ENCODE results near the gene YPEL3.

- TF ChIP-seq POLR2A (IDR thresholded peaks at IDR 0.05; ENCODE audit: low read depth): no peak
- no peak for TF ChIP-seq CTCF (IDR thresholded peaks at IDR 0.05)
- TF ChIP-seq EP300 (IDR thresholded peaks at IDR 0.05): no peak
Measured at GRCh38 chr16:30124985-30125379, 29.0 kb upstream of the YPEL3 start.

Data from esophagus muscularis mucosa (tissue), 4 donors.